ENCODE data around the gene C10orf67.

DNA sequence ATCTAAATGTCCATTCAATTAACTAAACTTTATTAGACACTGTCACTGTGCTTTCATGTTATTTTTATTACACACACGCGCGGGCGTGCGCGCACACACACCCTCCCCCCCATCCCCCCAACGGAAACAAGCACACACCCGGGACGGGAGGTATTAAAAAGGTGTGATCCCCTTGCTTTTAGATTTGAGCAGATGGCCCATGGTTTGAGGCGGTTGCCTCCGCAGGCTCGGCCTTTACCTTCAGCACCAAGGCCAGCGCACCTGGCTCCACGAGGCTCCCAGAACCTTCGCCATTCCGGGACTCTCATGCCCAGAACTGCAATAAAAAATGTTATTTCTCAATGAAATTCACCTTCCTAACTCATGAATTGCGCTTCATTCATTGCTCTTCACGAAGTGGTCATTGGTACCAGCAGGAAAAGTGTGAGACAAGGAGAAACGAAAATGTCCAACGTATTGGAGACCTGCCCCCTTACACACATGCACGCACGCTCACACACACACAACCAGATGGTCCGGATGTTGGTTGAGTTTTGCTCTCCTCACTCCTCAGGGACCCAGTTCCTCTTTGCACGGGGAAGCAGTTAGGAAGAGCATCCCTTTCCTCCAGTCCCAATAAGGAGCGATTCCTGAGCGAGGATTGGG, 173.2 kb downstream of the C10orf67 start:
- TF ChIP-seq, protein P1, sequence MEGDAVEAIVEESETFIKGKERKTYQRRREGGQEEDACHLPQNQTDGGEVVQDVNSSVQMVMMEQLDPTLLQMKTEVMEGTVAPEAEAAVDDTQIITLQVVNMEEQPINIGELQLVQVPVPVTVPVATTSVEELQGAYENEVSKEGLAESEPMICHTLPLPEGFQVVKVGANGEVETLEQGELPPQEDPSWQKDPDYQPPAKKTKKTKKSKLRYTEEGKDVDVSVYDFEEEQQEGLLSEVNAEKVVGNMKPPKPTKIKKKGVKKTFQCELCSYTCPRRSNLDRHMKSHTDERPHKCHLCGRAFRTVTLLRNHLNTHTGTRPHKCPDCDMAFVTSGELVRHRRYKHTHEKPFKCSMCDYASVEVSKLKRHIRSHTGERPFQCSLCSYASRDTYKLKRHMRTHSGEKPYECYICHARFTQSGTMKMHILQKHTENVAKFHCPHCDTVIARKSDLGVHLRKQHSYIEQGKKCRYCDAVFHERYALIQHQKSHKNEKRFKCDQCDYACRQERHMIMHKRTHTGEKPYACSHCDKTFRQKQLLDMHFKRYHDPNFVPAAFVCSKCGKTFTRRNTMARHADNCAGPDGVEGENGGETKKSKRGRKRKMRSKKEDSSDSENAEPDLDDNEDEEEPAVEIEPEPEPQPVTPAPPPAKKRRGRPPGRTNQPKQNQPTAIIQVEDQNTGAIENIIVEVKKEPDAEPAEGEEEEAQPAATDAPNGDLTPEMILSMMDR (IDR thresholded peaks at IDR 0.05), result no peak
- no peak for TF ChIP-seq POLR2AphosphoS5 (IDR thresholded peaks at IDR 0.05; ENCODE audit: low read depth, low read length)
- TF ChIP-seq TCF7L2 (IDR thresholded peaks at IDR 0.05; ENCODE audit: low read depth, low read length), result no peak

Data from Panc1 (cell line).